Endodermal cell (in vitro differentiated cells): Measurements from ENCODE around the gene CASQ2. TPM values are rescaled to one million over a fixed set of nuclear protein-coding genes. Genes with fewer than 3 reads are reported as not detected.

Experiments used
- DNase-seq: peaks from one replicate; pipeline ENCODE4 v3.0.0-alpha.2; 2017
- H3K27ac ChIP-seq: 2 replicates; pipeline ENCODE4 v1.5.1; 2013; ENCODE audit warnings: mild to moderate bottlenecking, low read depth, low read length, moderate library complexity
- H3K27me3 ChIP-seq: 2 replicates; pipeline ENCODE4 v1.6.1; 2013; ENCODE audit warnings: mild to moderate bottlenecking, low read length, moderate library complexity; ENCODE audit not compliant: insufficient read depth, control insufficient read depth, poor library complexity, severe bottlenecking
- H3K36me3 ChIP-seq: 2 replicates; pipeline ENCODE4 v1.7.0; 2013; ENCODE audit warnings: mild to moderate bottlenecking, low read length, moderate library complexity; ENCODE audit not compliant: control insufficient read depth, insufficient read depth
- H3K4me1 ChIP-seq: one replicate; pipeline ENCODE4 v1.7.0; 2013; ENCODE audit warnings: low read length; ENCODE audit not compliant: control insufficient read depth, insufficient read depth
- H3K4me3 ChIP-seq: 2 replicates; pipeline ENCODE4 v1.5.1; 2013; ENCODE audit warnings: mild to moderate bottlenecking, low read length, moderate library complexity
- H3K9ac ChIP-seq: 2 replicates; pipeline ENCODE4 v1.6.1; 2013; ENCODE audit warnings: mild to moderate bottlenecking, low read length, moderate library complexity; ENCODE audit not compliant: poor library complexity, severe bottlenecking; ENCODE audit errors: extremely low read depth
- H3K9me3 ChIP-seq: 2 replicates; pipeline ENCODE4 v1.6.1; 2013; ENCODE audit warnings: mild to moderate bottlenecking, low read length, moderate library complexity; ENCODE audit not compliant: control insufficient read depth
- H3K27ac Mint-ChIP-seq: 2 replicates; pipeline ENCODE4 v1.8.0; 2020; ENCODE audit warnings: mixed read lengths
- H3K27me3 Mint-ChIP-seq: 2 replicates; pipeline ENCODE4 v1.8.0; 2021; ENCODE audit warnings: mild to moderate bottlenecking, mixed read lengths; ENCODE audit not compliant: insufficient read depth
- H3K36me3 Mint-ChIP-seq: 2 replicates; pipeline ENCODE4 v1.8.0; 2020; ENCODE audit warnings: low read depth, mixed read lengths
- H3K4me1 Mint-ChIP-seq: 2 replicates; pipeline ENCODE4 v1.8.0; 2020; ENCODE audit warnings: mixed read lengths
- H3K4me3 Mint-ChIP-seq: 2 replicates; pipeline ENCODE4 v1.8.0; 2020; ENCODE audit warnings: mild to moderate bottlenecking, moderate library complexity, mixed read lengths
- H3K9me3 Mint-ChIP-seq: 2 replicates; pipeline ENCODE4 v1.8.0; 2020; ENCODE audit warnings: mild to moderate bottlenecking, mixed read lengths
- WGBS, 2 experiments: methylation state at CpG; one replicate each; pipeline versions ENCODE4 v1.1.5 to v1.1.7; 2013; ENCODE audit warnings: missing lambda C conversion rate in 2 of 2, mixed read lengths in 1 of 2; ENCODE audit not compliant: insufficient coverage in 1 of 2, insufficient read length in 1 of 2; 5-methylcytosine and 5-hydroxymethylcytosine counted together
- total RNA-seq, 2 donors: library from RNA; stranded (reverse); fragmentation: NEBNext Ultra II Directional in 1 of 2; extraction: Animal tissue kit (Norgen Biotek cat#: 25700) in 1 of 2; gene quantifications; 2 replicates in 1 of 2; 3 replicates in 1 of 2; pipeline ENCODE4 v1.2.1, GENCODE V29; 2021
- TF ChIP-seq, protein P1 (sequence below): fragments of 200-600 bp; sonication (generic); conservative IDR thresholded peaks from 2 replicates; pipeline ENCODE4 v1.5.0; 2021; ENCODE audit warnings: antibody characterized with exemption, mild to moderate bottlenecking

CASQ2 gene
- total RNA-seq, 2 donors from 2014 or later: not detected

DNA sequence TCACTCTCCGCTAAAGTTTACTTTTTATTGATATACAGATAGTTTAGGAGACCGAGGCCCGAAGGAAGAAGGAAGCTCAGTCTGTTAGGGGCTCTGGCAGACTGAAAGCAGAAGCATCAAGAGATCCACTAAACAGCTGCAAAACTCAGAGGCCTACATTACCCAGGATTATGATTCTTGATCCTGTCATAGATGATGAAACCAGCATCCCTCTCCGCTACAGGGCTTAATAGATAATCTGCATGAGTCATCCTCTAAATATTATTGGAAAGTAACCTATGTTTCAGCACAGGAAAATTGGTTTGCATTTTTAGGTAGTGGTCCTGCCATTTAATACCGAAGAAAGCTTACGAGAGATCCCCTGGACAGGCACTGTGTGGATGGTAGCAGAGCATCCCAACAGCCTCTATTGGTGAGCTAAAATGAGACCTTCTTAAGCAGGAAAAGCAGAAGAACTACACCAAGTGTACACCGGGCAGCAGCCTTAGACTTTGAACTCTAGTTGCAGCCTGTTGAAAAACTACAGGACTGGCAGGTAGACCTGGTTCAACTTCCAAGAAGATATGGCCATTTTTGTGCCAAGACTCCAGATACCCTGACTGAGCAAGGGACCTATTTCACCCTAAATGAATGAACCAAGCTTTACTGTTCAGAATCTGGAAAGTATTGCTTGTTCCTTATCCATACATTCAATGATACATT, 6.8 kb downstream of the CASQ2 start:
- H3K36me3 Mint-ChIP-seq: no peaks in the 10 kb centered on the region
- no peak for DNase-seq
- H3K4me3 Mint-ChIP-seq: no peak overlapping the region
- Histone ChIP-seq H3K4me1 (no peaks in the 10 kb centered on the region), H3K9me3 (peaks cover 4% of the 10 kb centered on the region), H3K27ac (no peak overlapping the region), H3K27me3 (no peaks in the 10 kb centered on the region), H3K36me3 (no peaks in the 10 kb centered on the region), H3K4me3 (no peak overlapping the region), H3K9ac (no peak overlapping the region)
- peaks cover 2% of the 10 kb centered on the region for H3K4me1 Mint-ChIP-seq
- TF ChIP-seq, protein P1, sequence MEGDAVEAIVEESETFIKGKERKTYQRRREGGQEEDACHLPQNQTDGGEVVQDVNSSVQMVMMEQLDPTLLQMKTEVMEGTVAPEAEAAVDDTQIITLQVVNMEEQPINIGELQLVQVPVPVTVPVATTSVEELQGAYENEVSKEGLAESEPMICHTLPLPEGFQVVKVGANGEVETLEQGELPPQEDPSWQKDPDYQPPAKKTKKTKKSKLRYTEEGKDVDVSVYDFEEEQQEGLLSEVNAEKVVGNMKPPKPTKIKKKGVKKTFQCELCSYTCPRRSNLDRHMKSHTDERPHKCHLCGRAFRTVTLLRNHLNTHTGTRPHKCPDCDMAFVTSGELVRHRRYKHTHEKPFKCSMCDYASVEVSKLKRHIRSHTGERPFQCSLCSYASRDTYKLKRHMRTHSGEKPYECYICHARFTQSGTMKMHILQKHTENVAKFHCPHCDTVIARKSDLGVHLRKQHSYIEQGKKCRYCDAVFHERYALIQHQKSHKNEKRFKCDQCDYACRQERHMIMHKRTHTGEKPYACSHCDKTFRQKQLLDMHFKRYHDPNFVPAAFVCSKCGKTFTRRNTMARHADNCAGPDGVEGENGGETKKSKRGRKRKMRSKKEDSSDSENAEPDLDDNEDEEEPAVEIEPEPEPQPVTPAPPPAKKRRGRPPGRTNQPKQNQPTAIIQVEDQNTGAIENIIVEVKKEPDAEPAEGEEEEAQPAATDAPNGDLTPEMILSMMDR: no peak
- H3K9me3 Mint-ChIP-seq: peaks cover 8% of the 10 kb centered on the region
- H3K27ac Mint-ChIP-seq: no peak overlapping the region
- no peaks in the 10 kb centered on the region for H3K27me3 Mint-ChIP-seq
- WGBS, 2 experiments: 94 to 95% methylated on average over 7 of the region's 7 CpGs

DNA sequence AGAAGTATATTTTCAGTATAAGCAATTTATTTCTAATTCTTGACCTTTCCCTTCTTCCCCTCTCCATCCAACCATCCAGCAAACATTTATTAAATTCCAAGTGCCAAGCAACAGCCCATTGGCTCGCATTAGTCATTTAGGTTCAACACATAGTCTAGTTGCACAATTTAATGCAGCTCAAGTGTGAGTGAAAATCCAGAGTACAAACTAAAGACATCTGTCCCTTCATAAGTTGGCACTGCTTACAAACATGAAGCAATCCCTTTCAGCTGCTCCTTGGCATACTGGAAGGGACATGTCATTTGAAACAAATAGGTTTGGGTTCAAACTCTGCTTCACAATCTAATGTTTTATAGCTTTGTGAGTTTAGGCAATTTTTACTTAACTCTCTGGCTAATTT, 10.7 kb downstream of the CASQ2 start:
- H3K4me1 ChIP-seq: no peaks in the 10 kb centered on the region
- Mint-ChIP-seq H3K9me3 (peaks cover 8% of the 10 kb centered on the region), H3K27ac (no peak overlapping the region), H3K4me1 (no peaks in the 10 kb centered on the region), H3K4me3 (no peak overlapping the region), H3K36me3 (no peaks in the 10 kb centered on the region), H3K27me3 (peaks cover under 1% of the 10 kb centered on the region)
- H3K9me3 ChIP-seq: peaks cover 4% of the 10 kb centered on the region
- H3K27ac ChIP-seq: no peak overlapping the region
- H3K27me3 ChIP-seq: no peaks in the 10 kb centered on the region
- TF ChIP-seq, protein P1: no peak
- H3K36me3 ChIP-seq: no peaks in the 10 kb centered on the region
- H3K9ac ChIP-seq: no peak overlapping the region
- DNase-seq: no peak
- H3K4me3 ChIP-seq: no peak overlapping the region
- WGBS, 2 experiments: 42 to 54% methylated on average over 1 of the region's 1 CpG

DNA sequence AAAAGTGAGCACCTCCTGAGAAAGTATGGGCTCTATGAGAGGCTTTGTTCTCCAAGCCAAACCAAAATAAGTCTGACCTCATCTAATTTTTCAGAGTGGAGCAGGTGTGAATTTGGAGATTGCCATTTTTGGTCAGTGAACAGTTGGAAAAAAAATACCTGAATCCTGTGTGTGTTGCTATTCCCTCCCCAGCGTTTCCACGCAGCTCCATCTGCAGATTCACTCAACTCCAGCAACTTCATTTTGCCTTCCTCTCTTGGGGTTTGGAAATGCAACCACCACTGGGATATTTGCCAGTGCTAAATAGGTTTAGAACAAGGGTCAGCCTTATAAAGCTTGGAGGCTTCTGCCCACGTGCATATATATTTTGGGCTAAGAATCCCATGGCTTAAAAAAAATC, 11.2 kb downstream of the CASQ2 start:
- H3K4me1 ChIP-seq: no peaks in the 10 kb centered on the region
- H3K27me3 ChIP-seq: no peaks in the 10 kb centered on the region
- no peak overlapping the region for H3K4me3 ChIP-seq
- H3K27ac Mint-ChIP-seq: no peak overlapping the region
- 83 to 100% methylated on average over 1 to 3 of the region's 3 CpGs for WGBS, 2 experiments
- H3K4me1 Mint-ChIP-seq: no peaks in the 10 kb centered on the region
- no peaks in the 10 kb centered on the region for H3K36me3 ChIP-seq
- peaks cover 4% of the 10 kb centered on the region for H3K9me3 ChIP-seq
- peaks cover 8% of the 10 kb centered on the region for H3K9me3 Mint-ChIP-seq
- no peak overlapping the region for H3K4me3 Mint-ChIP-seq
- no peak overlapping the region for H3K27ac ChIP-seq
- no peak overlapping the region for H3K9ac ChIP-seq
- TF ChIP-seq, protein P1: no peak
- H3K27me3 Mint-ChIP-seq: peaks cover 2% of the 10 kb centered on the region
- no peaks in the 10 kb centered on the region for H3K36me3 Mint-ChIP-seq
- no peak for DNase-seq
